NCI-H187 treated with DMSO at 0.1 percent for 48 hours (cell line): Measurements from ENCODE around the gene FAM217B.

Experiments used
- DNase-seq: peaks from one replicate; lab custom pipeline; 2025; lab: John Stamatoyannopoulos, UW

FAM217B gene, protein sequence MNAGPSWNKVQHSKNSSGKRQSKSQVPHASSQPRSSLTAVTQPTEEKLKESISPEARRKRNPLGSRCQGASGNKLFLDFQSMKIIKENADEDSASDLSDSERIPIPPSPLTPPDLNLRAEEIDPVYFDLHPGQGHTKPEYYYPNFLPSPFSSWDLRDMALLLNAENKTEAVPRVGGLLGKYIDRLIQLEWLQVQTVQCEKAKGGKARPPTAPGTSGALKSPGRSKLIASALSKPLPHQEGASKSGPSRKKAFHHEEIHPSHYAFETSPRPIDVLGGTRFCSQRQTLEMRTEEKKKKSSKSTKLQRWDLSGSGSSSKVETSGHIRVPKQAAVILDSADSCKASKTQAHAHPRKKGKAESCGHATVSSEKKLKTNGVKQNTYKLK

DNA sequence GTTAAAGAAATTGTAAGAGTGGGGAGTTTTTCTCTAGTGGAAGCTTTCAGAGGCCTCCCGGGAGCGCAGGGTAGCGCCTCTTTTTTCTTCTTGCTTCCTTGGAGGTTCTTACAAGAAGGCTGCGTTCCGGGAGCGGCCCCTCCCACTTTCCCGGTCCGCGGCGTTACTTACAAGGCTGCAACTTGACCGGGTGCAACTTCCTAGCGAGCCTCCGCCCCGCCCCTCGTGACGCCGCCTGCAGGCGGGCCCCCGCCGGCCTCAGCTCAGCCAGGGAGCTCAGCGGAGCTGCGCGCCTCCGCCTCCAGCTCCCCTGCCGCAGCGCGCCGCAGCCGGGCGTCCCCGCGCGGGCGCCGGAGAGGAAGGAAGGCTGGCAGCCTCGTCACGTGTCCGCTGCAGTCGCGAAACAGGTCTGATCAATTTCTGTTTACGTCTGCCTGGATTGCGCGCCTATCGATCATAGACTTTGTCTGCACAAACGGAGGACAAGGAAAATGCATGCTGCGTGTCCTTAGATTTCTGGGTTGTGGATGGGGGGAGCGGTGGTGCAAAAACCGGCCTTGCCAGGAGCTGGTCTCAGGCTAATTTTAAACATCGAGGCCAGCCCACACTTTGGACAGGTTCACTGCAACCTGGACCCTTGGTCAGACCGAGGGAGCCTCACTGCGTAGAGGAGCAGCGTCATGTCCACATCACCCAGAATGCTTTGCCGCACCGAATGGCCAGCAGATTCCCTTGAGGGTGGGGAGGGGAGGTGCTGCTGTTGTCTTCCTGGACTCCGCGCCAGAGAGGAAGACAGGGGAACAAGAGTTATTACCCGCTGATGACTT lies at the start of gene FAM217B, which contains the start of gene PPP1R3D:
FAM217B (plus strand) TSS at position 261 of the 827 bp plus-strand sequence. CDS start 3,555 bp downstream, outside the sequence.
PPP1R3D (minus strand) TSS at position 177 of the 827 bp plus-strand sequence. CDS start 374 bp downstream, outside the sequence.
- DNase-seq = peak; percentile 60

GRCh38 chr20:59891581-59891980 lies 48.6 kb upstream of the FAM217B start:
- DNase-seq = no peak

DNA sequence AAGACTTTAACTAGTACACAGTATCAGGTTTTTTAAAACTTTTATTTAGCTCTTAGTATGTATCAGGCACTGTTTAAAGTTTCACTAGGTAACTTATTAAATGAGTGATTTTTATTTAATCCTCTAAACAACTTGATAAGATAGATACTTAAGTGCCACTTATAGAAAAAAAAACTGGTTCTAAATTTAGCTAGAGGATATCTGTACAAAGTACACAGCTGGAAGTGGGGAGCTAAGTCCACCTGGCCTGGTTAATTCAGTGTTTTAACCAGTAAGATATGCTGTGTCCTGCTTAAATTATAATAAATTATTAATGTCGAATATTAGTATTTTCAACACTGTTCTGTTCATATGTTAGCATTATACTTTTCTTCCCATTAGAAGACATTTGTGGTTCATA lies 44.3 kb upstream of the FAM217B start:
- DNase-seq = no peak

DNA sequence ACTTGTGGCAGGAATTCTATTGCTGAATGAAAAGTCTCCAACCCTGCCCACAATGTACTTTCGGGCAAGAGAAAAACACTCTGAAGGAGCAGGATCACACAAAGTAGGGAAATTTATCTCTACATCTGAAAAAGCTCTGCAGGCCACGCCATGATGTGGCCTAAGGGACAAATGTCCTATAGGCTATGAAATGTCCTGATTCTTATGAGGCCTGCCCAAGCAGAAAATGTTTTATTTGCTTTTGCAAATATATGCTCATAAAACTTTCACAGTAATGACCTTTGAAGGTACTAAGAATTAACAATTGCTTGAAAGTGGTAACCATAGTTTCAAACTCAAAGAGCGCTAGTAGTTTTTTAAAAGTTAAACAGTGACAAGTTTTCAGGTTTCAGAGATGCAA lies 37.7 kb upstream of the FAM217B start:
- no peak for DNase-seq

- no peak for DNase-seq
These were observed 36.6 kb upstream of the FAM217B start for GRCh38 chr20:59903621-59904020.

DNA sequence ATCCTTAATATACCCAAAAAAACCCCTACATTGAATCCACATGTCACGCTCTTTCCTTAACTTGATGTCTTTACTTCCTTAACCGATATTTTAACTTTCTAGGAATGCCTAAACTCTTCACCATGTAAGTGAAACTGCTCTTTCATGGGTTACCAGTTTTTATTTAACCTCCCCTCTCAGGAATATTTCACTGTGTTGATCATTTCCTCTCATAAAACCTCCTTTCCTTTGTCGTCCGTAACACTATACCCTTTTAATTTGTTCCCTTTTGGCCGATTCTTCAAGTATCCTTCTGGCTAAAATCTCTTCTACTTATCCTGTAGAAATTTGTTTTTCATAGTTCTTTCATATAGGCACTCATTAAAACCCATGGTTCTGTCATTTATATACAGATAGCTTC lies 31.3 kb upstream of the FAM217B start:
- DNase-seq = no peak

DNA sequence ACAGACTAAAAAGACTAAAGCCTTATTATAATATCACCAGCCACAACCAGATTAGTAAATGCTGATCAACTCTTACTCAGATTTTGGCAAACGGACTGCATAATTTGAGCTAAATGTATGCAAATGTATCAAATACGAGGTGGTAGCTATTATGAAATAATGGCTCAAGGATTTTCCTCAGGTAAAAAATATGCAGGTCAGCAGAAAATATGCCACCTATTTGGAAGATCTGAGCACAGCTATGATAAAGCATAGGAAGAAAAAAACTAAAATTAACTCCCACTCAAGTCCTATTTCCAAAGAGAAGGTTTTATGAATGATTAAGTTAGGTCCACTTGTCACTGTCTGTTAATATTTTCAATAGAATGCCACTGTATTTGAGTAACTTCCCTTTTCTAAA lies 29.1 kb upstream of the FAM217B start:
- no peak for DNase-seq

GRCh38 chr20:59912609-59913008 lies 27.6 kb upstream of the FAM217B start:
- no peak for DNase-seq

DNA sequence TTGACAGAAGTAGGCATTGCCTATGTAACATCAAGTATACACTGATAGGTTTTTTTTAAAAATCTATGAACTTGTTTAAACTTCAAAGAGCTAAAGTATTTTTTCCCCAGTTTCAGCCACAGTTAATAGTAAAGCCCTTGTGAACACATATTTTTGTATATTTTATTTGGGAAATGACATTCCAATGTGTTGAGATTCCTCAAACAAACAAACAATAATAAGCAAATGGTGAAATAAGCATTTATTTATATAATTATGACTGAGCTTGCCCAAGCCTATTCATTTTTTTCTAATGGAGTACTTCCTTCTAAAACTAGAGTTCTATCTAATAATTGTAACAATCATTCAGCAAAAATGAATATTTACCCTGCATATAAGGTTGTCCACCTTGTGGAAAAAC lies 19.2 kb upstream of the FAM217B start:
- DNase-seq = no peak

DNA sequence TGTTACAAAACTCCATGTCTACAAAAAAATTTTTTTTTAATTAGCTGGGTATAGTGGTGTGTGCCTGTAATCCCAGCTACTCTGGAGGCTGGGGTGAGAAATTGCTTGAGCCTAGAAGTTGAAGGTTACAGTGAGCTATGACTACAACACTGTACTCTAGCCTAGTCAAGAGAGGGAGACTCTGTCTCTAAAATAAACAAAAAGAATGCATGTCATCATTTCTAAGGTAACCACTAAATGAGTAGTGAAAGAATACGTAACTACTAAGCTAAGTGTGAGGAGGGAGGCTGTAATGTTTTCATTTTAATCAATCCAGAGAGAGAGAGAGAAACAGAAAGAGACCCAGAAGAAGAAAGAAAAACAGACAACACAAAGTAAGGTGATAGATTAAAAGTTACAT lies 16.7 kb upstream of the FAM217B start:
- DNase-seq = no peak

DNA sequence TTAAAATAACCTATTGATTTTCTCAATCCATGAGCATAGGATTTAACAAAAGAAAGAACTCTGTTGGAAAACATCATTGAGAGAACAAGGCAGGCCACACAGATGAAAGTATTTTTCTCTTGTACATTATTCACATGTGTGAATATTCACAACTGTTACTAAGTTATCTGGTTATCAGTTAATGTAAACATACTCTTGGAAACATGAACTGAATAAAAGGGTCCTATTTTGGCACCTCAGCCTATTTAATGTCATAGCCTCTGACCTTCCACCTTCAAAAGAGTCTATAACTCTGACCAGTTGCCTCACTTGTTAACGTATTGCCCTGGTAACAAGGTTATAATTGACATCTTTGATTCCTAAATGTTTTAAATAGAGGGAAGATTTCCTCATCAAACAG lies 14.8 kb upstream of the FAM217B start:
- DNase-seq = no peak

GRCh38 chr20:59925899-59926298 lies 14.3 kb upstream of the FAM217B start:
- DNase-seq = no peak

DNA sequence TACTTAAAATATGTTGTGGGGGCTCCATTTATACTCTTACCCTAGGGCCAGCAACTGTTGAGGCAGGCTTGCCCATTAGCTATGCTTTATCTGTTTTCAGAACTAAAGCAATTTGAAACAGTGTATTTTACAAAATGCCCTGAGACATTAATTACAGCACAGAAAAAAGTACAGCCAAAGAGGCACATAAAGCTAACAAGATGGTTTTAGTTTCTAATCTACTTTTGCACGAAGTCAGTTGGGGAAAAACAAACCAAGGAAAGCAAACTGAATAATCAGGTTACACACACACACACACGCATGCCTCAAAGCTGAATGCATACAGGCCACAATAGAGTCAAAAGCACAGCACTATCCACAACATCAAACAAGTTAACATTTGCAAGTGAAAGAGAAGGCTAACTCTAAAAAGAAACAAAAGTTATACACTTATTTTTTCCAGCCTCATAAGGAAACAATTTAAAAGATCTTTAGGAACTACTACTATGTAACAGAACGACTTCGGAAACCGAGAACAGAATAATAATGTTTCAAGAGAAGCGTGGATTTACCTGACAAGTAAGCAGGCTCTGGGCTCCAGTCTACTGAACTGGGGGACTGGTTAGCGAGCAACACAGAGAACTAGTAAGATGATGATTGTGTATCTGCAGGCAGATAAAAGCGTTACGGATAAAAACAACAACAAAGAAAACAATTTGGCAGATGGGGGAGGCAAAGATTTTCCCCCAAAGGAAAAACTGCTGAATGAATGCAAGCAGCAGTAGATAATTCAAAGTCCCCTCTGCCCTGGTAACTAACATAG lies 8.5 kb upstream of the FAM217B start:
- no peak for DNase-seq

GRCh38 chr20:59932616-59933295 lies 7.4 kb upstream of the FAM217B start:
- DNase-seq = no peak

GRCh38 chr20:59933296-59933848 lies 6.8 kb upstream of the FAM217B start, which contains the start of gene SYCP2:
Gene SYCP2, minus strand, starts transcription at chr20:59933637. Its CDS starts 11,224 bp downstream, at chr20:59922413.
- no peak for DNase-seq

DNA sequence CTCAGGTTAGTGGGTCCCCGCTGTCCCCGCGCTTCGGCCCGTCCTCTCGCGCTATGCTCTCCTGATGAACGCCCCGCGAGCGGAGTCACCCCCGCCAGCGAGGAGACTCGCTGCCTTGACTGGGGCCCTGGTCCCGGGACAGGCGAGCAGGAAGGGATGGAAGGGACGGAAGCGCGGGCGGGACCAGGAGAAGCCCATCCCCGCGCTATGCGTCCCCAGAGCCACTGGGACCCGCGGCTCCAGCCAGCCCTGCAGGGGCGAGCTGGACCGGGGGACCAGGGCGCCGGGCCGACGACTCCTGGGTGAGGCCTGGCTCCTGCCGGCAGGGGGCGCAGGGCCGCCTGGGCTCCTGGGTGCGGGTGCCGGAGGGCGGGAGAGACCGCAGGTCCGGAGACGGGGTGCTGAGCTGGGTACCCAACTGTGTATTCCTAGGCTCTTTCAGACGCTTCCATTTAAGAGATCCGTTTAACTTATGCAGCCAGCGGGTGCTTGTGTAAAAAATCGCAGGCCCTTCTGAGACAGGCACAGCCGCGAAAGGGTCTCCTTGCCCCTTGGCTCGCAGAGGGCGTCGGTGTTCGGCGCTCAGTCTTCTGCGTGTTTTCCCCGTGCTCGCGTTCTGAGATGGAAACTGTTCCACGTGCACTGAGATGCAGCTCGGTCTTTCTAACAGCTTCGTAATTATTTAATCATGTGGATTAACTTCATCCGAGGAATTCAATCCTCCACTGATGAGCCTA lies 6.2 kb upstream of the FAM217B start:
- DNase-seq = no peak

DNA sequence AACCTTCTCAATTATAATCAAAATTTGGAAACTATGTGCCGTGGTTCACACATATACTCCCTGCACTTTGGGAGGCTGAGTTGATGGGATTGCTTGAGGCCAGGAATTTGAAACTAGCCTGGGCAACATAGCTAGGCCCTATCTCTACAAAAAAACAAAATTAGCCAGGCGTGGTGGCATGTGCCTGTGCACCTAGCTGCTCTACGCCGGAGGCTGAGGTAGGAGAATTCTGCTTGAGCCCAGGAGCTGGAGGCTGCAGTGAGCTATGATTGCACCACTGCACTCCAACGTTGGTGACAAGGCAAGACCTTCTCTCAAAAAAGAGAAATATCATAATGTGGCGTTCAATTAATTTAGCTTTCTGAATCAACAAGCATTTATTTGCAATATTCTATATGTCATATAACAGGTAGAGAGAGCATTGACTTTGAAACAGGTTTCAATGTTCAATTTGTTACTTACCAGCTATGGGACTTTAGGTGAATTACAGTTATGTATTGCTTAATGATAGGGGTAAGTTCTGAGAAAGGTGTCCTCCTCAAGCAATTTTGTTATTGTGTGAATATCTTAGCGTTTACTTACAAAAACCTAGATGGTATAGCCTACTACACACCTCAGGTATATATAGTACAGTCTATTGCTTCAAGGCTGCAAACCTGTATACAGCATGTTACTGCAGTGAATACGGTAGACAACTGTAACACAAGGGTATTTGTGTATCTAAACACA lies 4.6 kb upstream of the FAM217B start:
- no peak for DNase-seq

GRCh38 chr20:59936409-59936808 lies 3.8 kb upstream of the FAM217B start:
- DNase-seq = no peak

- DNase-seq = no peak
These were observed 3.0 kb upstream of the FAM217B start for GRCh38 chr20:59937150-59937549.

- no peak for DNase-seq
These were observed 2.0 kb upstream of the FAM217B start for GRCh38 chr20:59938221-59938620.
